ENCODE measurements around the gene COA5.
A peak's percentile ranks its signal among the peaks of the same experiment; 100 is the strongest.

COA5 gene

DNA sequence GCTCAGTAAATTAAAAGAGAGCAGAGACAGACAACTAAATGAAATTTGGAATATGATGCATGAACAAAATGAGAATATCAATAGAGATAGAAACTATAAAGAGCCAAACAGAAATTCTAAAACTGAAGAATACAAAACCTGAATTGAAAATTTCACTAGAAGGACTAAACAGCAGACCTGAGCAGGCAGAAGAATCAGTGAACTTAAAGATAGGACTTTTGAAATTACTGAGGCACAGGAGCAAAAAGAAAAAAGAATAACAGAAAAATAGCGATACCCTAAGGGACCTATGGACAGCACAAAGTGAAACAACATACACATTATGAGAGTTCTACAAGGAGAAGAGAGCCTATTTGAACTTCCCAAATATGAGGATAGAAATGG, 41.7 kb upstream of the COA5 start:
- TF ChIP-seq, protein P1, sequence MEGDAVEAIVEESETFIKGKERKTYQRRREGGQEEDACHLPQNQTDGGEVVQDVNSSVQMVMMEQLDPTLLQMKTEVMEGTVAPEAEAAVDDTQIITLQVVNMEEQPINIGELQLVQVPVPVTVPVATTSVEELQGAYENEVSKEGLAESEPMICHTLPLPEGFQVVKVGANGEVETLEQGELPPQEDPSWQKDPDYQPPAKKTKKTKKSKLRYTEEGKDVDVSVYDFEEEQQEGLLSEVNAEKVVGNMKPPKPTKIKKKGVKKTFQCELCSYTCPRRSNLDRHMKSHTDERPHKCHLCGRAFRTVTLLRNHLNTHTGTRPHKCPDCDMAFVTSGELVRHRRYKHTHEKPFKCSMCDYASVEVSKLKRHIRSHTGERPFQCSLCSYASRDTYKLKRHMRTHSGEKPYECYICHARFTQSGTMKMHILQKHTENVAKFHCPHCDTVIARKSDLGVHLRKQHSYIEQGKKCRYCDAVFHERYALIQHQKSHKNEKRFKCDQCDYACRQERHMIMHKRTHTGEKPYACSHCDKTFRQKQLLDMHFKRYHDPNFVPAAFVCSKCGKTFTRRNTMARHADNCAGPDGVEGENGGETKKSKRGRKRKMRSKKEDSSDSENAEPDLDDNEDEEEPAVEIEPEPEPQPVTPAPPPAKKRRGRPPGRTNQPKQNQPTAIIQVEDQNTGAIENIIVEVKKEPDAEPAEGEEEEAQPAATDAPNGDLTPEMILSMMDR (IDR thresholded peaks at IDR 0.05) = no peak
- Histone ChIP-seq H3K4me2 (ENCODE audit: low read length) (no peak overlapping the region), H3K27me3 (ENCODE audit: control insufficient read depth, insufficient read depth, low read length) (no peaks in the 10 kb centered on the region), H3K9me3 (ENCODE audit: control insufficient read depth, low read length) (no peaks in the 10 kb centered on the region), H3K4me1 (no peaks in the 10 kb centered on the region), H3K27ac (no peak overlapping the region), H2AFZ (no peak overlapping the region), H3K4me3 (ENCODE audit: low read depth, low read length) (no peak overlapping the region), H3K9ac (no peak overlapping the region), H3K79me2 (peaks cover 19% of the 10 kb centered on the region), H3K36me3 (ENCODE audit: control insufficient read depth, insufficient read depth, low read length) (no peaks in the 10 kb centered on the region)

GRCh38 chr2:98649135-98649991, 41.1 kb upstream of the COA5 start:
- H3K9me3 ChIP-seq (ENCODE audit: control insufficient read depth, low read length) = no peaks in the 10 kb centered on the region
- no peak overlapping the region for H3K4me3 ChIP-seq (ENCODE audit: low read depth, low read length)
- no peak overlapping the region for H3K4me2 ChIP-seq (ENCODE audit: low read length)
- H3K9ac ChIP-seq = no peak overlapping the region
- H3K36me3 ChIP-seq (ENCODE audit: control insufficient read depth, insufficient read depth, low read length) = no peaks in the 10 kb centered on the region
- no peaks in the 10 kb centered on the region for H3K27me3 ChIP-seq (ENCODE audit: control insufficient read depth, insufficient read depth, low read length)
- no peaks in the 10 kb centered on the region for H3K4me1 ChIP-seq
- TF ChIP-seq, protein P1 (IDR thresholded peaks at IDR 0.05) = peak; percentile 99
- peaks cover 19% of the 10 kb centered on the region for H3K79me2 ChIP-seq
- no peak overlapping the region for H3K27ac ChIP-seq
- H2AFZ ChIP-seq = no peak overlapping the region

DNA sequence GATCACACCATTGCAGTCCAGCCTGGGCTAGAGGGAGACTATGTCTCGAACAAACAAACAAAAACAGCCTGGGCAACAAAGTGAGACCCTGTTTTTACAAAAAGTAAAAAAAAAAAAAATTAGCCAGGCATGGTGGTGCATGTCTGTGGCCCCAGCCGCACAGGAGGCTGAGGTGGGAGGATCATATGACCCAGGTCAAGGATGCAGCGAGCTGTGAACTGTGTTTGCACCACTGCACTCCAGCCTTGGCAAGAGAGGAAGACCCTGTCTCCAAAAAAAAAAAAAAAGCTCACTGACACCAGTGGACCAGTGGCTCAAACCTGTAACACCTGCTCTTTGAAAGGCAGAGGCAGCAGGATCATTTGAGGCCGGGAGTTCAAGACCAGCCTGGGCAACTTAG, 40.1 kb upstream of the COA5 start:
- H3K27ac ChIP-seq = no peak overlapping the region
- peaks cover 19% of the 10 kb centered on the region for H3K79me2 ChIP-seq
- no peak overlapping the region for H3K4me2 ChIP-seq (ENCODE audit: low read length)
- no peak overlapping the region for H3K9ac ChIP-seq
- no peak overlapping the region for H3K4me3 ChIP-seq (ENCODE audit: low read depth, low read length)
- H3K27me3 ChIP-seq (ENCODE audit: control insufficient read depth, insufficient read depth, low read length) = no peaks in the 10 kb centered on the region
- H3K4me1 ChIP-seq = no peaks in the 10 kb centered on the region
- no peak overlapping the region for H2AFZ ChIP-seq
- TF ChIP-seq, protein P1 (IDR thresholded peaks at IDR 0.05) = no peak
- no peaks in the 10 kb centered on the region for H3K36me3 ChIP-seq (ENCODE audit: control insufficient read depth, insufficient read depth, low read length)
- no peaks in the 10 kb centered on the region for H3K9me3 ChIP-seq (ENCODE audit: control insufficient read depth, low read length)

DNA sequence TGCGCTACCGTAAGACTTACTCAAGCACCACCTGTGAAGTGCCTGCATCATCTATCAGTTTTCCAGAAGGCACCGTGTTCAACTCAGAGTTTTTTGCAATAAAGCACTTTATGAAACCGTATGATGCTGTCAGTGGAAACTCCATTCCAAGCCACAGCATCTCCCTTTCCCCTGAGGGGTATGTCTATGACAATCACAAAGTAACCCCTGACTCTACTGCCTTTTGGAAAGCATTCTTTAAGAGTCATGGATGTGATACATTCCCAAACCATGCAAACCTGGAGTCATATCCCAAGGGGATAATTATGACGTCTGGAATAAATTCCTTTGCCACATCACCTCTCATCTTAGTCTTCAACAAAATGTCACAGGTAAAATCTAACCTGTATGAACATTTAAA, 39.3 kb upstream of the COA5 start:
- H3K9me3 ChIP-seq (ENCODE audit: control insufficient read depth, low read length) = no peaks in the 10 kb centered on the region
- H3K9ac ChIP-seq = no peak overlapping the region

More for the DNA sequence above, 39.3 kb upstream of the COA5 start:
- Histone ChIP-seq H3K79me2 (peaks cover 19% of the 10 kb centered on the region), H3K4me2 (ENCODE audit: low read length) (no peak overlapping the region), H3K36me3 (ENCODE audit: control insufficient read depth, insufficient read depth, low read length) (no peaks in the 10 kb centered on the region), H3K27ac (no peak overlapping the region), H3K4me1 (no peaks in the 10 kb centered on the region), H3K4me3 (ENCODE audit: low read depth, low read length) (no peak overlapping the region), H3K27me3 (ENCODE audit: control insufficient read depth, insufficient read depth, low read length) (no peaks in the 10 kb centered on the region), H2AFZ (no peak overlapping the region)
- TF ChIP-seq, protein P1 (IDR thresholded peaks at IDR 0.05) = no peak
